KBM-7 (cell line): Measurements from ENCODE around the gene OTUB1.

Experiments used
- DNase-seq: peaks from one replicate; pipeline ENCODE4 v3.0.0-alpha.2; 2015
- in situ Hi-C: fragments of 300-500 bp; cut with MboI; formaldehyde crosslinking; loops from 2 replicates; pipeline ENCODE4 v1.14.3; 2020; ENCODE audit warnings: low sequenced_read_pairs, low pct_unique_long_range_greater_than_20kb, mixed read lengths

OTUB1 gene

GRCh38 chr11:64018310-64018709 is 32.1 kb downstream of the OTUB1 start:
- no peak for DNase-seq
- in situ Hi-C loops, result no loop called here

DNA sequence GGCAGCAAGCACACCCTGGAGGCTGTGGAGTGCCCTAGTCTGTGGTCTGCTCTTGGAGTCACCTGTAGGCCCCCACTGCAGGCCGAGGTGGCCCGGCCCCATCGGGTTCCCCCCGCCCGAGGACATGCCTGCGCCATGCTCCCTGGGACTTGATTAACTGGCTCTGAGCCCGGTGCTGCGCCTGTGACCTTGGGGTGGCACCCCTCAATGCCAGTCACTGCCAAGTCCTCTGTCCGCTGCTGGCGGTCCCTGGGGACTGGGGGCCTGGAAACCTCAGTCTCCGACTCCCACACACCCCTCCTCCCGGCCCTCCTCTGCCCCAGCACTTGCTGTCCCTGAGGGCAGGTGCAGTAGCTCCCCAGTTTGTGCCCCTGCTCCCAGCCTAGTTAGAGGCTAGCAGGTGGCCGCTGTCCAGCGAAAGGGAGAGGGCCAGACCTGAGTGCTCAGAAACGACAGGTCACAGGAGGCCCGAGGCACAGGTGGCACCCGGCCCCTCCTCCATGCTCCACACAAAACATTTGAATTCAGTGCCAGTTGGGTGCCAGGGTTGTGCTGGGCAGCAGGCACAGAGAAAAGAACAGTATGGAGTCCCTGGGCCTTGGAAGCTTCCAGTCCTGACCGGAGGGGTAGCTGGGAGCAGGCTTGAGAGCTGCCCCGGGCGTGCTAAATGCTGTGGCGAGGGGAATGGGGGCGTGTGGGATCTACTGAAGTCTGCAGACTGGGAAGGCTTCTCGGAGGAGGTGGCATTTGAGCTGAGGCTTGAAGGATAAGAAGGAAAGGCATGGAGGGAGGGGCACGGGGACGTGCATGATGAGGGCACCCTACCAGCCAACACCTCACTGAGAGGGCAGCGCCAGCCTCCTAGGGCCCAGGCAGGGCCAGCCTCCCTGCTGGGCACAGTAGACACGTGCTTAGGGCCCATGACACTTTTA is 33.1 kb downstream of the OTUB1 start:
- in situ Hi-C loops, result no loop called here
- DNase-seq, result no peak

DNA sequence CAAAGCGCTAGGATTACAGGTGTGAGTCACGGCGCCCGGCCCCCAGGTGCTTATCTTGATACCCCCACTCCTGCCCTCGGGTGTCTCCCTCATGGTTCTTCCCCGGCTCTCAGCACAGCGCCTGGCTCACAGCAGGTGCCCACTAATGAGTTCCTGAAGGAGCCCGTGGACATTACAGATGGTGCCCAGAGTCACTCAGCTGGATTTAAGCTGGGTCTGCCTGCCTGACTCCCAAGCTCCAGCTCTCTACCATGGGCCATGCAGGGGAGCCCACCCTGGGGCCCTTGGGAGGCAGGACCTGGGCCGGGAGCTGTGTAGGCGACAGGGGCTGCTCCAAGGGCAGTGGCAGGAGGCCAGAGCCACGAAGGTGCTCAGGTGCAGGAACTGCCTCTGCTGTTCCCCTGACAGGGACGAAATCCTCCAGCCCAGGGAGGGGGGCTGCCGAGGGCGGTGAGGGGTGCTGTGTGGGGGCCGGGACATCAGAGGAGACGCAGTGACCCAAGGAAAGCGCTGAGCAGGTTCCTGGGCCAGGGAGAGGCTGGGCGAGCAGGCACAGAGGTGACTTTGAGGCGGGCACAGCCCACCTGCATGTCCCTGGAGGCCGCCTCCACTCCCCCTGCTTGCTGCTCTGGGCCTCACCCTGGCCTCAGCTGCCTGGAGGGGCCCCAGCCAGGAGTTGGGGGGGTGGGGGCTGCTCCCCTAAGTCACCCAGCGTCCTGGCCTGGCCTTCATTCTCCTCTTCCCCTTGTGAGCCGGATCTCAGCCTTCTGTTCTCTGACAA is 34.9 kb downstream of the OTUB1 start:
- in situ Hi-C loops, result no loop called here
- DNase-seq, result no peak

DNA sequence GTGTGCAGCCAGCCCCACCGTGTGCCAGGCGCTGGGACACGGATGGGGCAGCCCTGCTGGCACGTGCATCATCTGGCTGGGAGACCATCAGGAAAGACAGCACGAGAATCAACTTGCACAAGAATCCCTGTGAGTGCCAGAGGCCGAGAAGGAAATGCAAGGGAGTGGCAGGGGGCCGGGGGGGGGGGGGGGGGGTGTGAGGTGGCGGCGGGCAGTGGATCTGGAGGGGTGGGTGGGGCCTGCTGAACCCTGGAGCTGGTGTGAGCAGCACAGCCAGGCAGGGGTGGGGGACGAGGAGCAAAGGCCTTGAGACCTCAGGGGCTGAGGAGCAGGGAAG is 35.5 kb downstream of the OTUB1 start:
- no peak for DNase-seq
- in situ Hi-C loops, result no loop called here

DNA sequence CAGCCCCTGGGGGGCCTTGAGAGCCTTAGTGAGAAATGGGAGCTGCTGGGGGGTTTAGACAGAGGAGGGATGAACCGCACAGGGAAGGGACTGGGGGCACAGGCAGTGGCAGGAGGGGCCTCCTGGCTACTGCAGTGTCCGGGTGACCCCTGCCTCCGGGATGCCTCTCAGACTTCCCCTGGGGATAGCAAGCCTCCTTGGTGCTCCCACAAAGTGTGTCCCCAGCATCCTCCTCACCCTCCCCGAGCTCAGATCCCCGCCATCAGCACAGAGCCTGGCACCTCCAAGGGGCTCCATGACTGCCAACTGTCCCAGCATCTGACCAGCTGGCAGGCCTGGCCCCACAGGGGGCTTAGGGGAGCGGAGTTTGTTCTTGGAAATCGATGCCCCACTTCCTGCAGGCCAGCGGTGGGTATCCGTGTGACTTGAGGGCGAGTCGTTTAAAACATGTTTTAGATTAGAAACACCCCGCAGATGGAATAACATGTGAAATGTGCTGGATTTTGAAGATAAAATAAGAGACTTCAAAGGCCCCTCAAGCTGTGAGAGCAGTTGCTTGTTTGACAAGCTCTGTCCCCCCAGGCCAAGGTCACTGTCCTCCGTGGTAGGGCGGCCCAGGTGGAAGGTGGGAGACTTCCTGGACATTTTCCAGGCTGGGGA is 36.0 kb downstream of the OTUB1 start:
- no peak for DNase-seq
- in situ Hi-C loops, result no loop called here

- in situ Hi-C loops, result no loop called here
- no peak for DNase-seq
Observed at GRCh38 chr11:64023712-64024710, 37.8 kb downstream of the OTUB1 start.

DNA sequence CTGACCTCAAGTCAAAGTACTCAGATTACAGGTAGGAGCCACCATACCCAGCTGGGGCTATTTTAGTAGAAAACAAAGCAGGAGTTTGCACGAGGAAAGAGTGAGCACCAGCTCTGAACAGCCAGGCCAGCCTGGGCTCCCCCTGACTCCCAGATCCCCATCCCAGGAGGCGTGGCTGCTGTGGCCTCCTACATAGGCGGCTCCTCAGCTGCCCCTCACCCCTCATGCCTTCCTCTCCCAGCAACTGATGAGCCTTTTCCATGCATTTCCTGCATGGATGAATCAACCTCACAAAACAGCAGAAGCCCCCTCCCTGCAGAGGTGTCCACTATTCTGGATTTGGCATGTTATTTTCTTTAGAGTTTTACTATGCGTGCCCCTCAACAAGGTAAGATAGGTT is 39.0 kb downstream of the OTUB1 start:
- in situ Hi-C loops, result no loop called here
- no peak for DNase-seq

DNA sequence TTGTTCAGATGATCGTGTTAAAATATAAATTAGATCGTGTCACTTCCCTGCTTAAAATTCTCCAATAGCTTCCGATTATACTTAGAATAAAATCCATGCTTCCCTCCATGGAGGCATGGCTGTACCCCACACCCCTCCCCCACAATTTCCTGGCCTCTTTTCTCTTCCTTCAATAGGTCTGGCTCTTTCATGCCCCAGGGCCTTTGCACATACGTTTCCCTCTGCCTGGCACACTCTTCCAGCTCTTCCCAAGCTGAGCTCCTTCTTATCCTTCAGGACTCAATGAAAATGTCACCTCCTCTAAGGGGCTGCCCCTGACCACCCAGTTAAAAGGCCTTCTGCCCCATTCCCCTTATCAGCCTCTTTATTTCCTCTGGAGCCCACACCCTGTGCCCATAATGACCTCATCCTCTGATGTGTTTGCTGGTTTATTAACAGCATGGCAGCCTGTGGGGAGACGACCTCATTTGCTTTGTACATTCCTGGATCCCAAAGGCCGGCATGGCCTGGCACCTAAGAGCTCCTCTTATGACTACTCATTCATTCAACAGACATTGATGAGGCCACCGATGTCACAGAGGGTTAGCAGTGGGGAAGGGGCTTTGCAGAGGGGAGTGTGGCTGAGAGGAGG is 40.5 kb downstream of the OTUB1 start:
- DNase-seq, result no peak
- in situ Hi-C loops, result no loop called here

DNA sequence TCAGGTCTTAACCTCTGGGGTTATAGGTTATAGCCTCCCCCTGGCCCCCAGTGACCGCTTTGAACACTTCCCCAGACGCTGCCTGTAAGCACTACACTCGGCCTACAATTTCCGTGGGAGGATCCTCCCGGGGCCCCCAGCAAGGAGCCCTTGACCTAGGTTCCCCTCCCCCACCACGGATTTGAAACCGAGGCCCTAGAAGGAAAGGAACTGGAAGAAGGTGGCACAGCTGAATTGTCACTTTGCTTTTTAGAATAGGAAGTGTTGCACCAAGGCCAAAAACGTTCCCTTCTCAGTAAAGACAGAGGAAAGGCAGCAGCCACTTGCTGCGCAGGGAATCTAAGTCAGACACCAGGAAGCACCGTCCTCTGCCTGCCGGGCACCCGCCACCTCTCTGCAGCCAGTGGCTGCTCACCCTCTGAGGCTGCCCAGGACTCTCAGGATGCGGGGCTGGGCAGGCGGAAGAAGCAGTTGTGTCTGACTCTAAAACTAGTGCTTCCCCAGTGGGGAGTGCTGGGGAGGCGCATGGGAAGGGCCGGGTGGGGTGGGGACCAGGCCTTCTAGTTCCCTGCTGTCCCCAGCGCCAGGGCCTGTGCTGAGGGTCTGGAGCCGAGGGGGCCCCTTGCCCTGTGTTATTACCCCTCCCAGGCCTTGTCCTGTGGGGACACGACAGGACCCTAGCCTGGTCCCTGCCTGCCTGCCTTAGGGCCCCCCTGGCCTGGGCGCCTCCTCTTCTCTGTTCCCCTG is 41.6 kb downstream of the OTUB1 start:
- in situ Hi-C loops, result no loop called here
- peak; percentile 61 for DNase-seq

- in situ Hi-C loops, result no loop called here
- DNase-seq, result no peak
Observed at GRCh38 chr11:64028398-64029115, 42.3 kb downstream of the OTUB1 start.

- DNase-seq, result no peak
- in situ Hi-C loops, result no loop called here
Observed at GRCh38 chr11:64029773-64030172, 43.5 kb downstream of the OTUB1 start.

DNA sequence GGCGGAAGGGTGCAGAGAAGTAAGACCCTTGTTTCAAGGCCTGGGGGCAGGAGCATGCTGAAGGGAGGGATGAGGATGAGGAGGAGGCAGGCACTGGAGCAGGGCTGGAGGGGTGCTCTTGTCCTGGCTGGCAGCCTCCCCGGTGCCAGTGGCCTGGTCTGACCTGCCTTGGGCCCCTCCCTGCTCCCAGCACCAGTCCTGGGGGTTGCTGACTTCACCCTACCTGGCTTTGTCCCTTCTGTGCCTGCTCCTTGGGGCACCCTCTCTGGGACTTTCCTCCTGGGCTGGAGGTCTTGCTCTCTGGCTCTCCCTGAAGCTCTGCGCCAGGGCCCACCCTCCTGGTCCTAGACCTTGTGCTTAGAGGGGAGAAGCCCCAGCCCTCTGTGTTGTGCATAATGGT is 44.8 kb downstream of the OTUB1 start:
- no peak for DNase-seq
- in situ Hi-C loops, result no loop called here

GRCh38 chr11:64032050-64032449 is 45.8 kb downstream of the OTUB1 start:
- no peak for DNase-seq
- in situ Hi-C loops, result no loop called here

DNA sequence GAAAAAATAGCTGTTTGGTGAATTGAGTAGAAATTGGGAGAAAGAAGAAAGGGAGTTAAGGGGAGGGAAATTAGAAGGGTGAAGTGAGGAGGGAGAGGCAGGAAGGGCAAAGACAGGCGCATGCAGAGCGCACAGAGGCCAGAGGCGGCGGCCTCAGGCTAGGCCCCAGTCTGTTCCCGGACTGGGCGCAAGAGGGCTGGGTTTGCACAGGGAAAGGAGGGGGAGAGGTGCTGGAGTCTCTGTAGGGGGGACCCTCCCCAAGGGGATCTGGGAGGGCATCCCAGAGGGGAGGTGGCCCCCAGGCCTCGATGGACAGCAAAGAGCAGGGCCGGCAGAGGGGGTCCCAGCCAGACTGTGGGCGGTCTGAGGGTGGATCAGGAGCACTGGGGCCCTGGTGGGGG is 48.2 kb downstream of the OTUB1 start:
- no peak for DNase-seq
- in situ Hi-C loops, result no loop called here

GRCh38 chr11:64035081-64035524 is 48.9 kb downstream of the OTUB1 start:
- in situ Hi-C loops, result no loop called here
- no peak for DNase-seq

GRCh38 chr11:64035576-64035975 is 49.3 kb downstream of the OTUB1 start, which contains the start of gene FLRT1:
Gene FLRT1, plus strand, starts transcription at chr11:64035931. Its CDS starts 80,337 bp downstream, at chr11:64116268.
- DNase-seq, result no peak
- in situ Hi-C loops, result no loop called here
